ENCODE data around the gene AKAP7.
"Not testable (repeated sequence)": the region's sequence is repeated elsewhere in the genome, so short reads cannot be mapped to it uniquely, and the experiment has no call there.

The AKAP7 gene

DNA sequence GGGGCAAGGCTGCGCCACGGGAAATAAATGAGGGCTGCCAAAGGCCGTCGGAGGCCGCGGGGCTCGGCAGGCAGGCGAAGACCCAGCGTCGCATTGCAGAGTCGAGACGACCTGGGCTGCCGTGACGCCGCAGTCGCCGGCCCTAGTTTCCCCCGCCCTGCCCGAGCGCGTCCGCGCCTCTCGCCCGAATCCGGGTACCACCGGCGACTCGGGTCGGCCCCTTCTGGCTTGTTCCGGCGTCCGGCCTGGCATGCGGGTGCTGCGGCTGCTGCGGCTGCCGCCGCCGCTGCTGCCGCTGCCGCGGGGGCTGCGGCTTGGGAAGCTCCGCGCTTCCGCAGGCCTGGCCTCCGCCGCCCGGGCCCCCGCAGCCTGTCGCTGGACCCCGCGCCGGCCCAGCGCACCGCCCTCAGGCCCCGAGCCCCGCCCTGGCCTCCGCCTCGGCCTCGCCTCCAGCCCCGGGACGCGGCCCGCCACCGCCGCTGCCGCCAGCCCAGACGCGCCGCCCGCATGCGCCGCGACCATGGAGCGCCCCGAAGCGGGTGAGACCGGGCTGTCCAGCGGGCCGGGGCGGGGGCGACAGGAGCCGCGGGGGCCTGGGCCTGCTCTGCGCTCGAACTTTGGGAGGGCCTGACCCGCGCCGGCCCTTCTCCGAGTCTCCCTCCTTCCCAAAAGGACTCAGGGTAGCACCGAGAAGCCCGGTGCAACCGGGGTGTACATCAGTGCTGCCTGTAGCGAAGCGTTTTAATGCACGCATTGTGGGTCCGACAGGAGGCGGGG is at the start of gene AKAP7:
Gene AKAP7, plus strand, starts transcription at position 224 of the 777 bp plus-strand sequence. Its CDS starts 297 bp downstream, at position 521.
- H3K27ac ChIP-seq = peak within 1 kb of the TSS; percentile 46
- TF ChIP-seq, protein P1, sequence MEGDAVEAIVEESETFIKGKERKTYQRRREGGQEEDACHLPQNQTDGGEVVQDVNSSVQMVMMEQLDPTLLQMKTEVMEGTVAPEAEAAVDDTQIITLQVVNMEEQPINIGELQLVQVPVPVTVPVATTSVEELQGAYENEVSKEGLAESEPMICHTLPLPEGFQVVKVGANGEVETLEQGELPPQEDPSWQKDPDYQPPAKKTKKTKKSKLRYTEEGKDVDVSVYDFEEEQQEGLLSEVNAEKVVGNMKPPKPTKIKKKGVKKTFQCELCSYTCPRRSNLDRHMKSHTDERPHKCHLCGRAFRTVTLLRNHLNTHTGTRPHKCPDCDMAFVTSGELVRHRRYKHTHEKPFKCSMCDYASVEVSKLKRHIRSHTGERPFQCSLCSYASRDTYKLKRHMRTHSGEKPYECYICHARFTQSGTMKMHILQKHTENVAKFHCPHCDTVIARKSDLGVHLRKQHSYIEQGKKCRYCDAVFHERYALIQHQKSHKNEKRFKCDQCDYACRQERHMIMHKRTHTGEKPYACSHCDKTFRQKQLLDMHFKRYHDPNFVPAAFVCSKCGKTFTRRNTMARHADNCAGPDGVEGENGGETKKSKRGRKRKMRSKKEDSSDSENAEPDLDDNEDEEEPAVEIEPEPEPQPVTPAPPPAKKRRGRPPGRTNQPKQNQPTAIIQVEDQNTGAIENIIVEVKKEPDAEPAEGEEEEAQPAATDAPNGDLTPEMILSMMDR (IDR thresholded peaks at IDR 0.05) = no peak
- no peak for TF ChIP-seq ZFX (IDR thresholded peaks at IDR 0.05; ENCODE audit: borderline replicate concordance)

DNA sequence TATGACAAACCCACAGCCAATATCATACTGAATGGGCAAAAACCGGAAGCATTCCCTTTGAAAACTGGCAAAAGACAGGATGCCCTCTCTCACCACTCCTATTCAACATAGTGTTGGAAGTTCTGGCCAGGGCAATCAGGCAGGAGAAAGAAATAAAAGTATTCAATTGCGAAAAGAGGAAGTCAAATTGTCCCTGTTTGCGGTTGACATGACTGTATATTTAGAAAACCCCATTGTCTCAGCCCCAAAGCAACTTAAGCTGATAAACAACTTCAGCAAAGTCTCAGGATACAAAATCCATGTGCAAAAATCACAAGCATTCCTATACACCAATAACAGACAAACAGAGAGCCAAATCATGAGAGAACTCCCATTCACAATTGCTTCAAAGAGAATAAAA is 44.9 kb upstream of the AKAP7 start:
- H3K27ac ChIP-seq = not testable (repeated sequence)

DNA sequence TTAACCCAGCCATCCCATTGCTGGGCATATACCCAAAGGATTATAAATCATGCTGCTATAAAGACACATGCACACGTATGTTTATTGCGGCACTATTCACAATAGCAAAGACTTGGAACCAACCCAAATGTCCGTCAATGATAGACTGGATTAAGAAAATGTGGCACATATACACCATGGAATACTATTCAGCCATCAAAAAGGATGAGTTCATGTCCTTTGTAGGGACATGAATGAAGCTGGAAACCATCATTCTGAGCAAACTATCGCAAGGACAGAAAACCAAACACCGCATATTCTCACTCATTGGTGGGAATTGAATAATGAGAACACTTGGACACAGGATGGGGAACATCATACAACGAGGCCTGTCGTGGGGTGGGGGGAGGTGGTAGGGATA is 43.3 kb upstream of the AKAP7 start:
- not testable (repeated sequence) for H3K27ac ChIP-seq

DNA sequence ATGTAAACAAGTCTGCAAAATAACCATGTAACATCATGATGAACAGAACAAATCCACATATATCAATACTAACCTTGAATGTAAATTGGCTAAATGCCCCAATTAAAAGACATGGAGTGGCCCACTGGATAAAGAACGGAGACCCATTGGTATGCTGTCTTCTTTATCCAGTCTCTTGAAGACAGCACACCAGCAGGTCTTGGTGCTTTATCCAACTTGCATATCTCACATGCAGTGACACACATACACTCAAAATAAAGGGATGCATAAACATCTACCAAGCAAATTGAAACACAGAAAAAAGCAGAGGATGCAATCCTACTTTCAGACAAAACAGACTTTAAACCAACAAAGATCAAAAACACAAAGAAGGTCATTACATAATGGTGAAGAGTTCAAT is 41.9 kb upstream of the AKAP7 start:
- no peak overlapping the region for H3K27ac ChIP-seq
- TF ChIP-seq ZFX (IDR thresholded peaks at IDR 0.05; ENCODE audit: borderline replicate concordance) = no peak
- TF ChIP-seq, protein P1 (IDR thresholded peaks at IDR 0.05) = no peak

DNA sequence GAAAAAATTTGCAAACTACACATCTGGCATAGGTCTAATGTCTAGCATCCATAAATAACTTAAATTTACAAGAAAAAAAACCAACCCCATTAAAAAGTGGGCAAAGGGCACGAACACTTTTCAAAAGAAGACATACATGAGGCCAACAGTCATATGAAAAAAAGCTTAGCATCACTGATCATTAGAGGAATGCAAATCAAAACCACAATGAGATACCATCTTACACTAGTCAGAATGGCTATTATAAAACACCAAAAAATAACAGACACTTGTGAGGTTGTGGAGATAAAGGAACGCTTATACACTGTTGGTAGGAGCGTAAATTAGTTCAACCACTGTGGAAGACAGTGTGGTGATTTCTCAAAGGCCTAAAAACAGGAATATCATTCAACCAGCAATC is 38.5 kb upstream of the AKAP7 start:
- no peak overlapping the region for H3K27ac ChIP-seq
- TF ChIP-seq, protein P1 (IDR thresholded peaks at IDR 0.05) = no peak
- TF ChIP-seq ZFX (IDR thresholded peaks at IDR 0.05; ENCODE audit: borderline replicate concordance) = no peak

DNA sequence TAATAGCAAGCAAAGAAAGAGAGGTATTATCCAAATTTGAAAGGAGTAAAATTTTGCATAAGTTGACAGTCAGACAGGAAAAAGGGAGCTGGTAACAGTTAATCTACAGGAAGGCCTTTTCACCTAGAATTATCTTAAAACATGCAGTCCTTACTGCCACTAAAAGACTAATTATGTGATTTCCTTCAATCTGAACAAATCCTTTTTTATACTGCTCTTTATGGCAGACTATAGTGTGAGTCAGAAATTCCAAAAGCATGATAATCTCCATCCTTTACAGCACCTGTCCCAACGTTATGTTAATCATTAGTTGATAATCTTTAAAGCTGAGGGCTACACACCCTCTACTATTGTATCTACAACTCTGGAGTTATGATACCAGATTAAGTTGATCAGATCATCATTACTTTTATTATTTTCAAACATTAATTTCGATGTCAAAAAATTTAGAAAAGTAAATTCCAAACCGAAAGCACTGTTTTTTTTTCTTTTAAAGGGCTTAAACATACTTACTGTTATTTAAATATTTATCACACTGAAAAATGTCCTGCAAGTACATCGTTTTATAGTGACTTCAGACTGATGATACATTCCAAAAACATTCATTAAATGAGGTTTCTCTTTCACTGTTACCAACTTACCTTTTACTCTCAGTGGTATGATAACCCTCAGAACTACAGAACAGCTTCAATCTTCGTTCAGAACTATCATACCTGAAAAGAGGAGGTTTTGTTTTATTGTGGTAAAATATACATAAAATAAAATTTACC is 33.2 kb upstream of the AKAP7 start:
- no peak for TF ChIP-seq ZFX (IDR thresholded peaks at IDR 0.05; ENCODE audit: borderline replicate concordance)
- TF ChIP-seq, protein P1 (IDR thresholded peaks at IDR 0.05) = no peak
- H3K27ac ChIP-seq = no peak overlapping the region

DNA sequence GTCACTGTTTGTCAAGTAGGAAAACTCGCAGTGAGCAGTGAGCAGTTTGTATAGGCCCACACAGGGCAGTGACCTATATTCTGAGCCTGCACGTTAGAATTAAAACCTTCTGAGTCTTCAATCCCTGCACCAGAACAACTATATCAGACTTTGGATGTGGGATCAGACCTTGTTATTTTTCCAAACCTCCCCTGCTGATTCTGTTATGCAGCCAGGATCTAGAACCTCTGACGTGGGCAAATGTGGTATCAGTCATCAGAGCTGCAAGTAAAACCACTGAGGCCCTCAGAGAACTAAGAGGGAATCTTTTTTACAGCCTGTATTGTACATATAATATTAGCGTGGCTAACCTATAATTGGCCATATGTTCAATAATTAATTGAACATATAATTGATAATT is 32.0 kb upstream of the AKAP7 start:
- TF ChIP-seq, protein P1 (IDR thresholded peaks at IDR 0.05) = no peak
- no peak for TF ChIP-seq ZFX (IDR thresholded peaks at IDR 0.05; ENCODE audit: borderline replicate concordance)
- no peak overlapping the region for H3K27ac ChIP-seq

DNA sequence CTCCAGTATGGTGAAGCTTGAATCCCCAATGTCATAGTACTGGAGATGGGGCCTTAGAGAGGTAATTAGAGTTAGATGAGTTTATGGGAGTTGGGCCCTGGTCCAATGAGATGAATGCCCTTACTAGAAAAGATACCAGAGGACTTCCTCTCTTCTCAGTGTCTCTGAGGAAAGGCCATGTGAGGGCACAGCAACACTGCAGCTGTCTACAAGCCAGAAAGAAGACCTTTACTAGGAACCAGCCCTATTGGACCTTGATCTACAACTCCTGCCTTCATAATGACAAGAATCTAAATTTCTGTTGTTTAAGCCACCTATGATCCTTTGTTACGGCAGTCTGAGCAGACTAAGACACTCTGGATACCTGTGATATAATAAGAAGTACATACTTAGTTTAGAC is 31.4 kb upstream of the AKAP7 start:
- no peak overlapping the region for H3K27ac ChIP-seq
- TF ChIP-seq, protein P1 (IDR thresholded peaks at IDR 0.05) = no peak
- no peak for TF ChIP-seq ZFX (IDR thresholded peaks at IDR 0.05; ENCODE audit: borderline replicate concordance)

All from 22Rv1 (cell line).